Ramos (cell line): ENCODE results near the gene CORIN.
"Not testable (repeated sequence)": the region's sequence is repeated elsewhere in the genome, so short reads cannot be mapped to it uniquely, and the experiment has no call there.

Experiments used
- in situ Hi-C: fragments of 300-500 bp; cut with MboI; formaldehyde crosslinking; loops from one replicate; pipeline ENCODE4 v1.14.3; 2022; ENCODE audit warnings: low sequenced_read_pairs; ENCODE audit not compliant: unreplicated experiment

Gene CORIN

DNA sequence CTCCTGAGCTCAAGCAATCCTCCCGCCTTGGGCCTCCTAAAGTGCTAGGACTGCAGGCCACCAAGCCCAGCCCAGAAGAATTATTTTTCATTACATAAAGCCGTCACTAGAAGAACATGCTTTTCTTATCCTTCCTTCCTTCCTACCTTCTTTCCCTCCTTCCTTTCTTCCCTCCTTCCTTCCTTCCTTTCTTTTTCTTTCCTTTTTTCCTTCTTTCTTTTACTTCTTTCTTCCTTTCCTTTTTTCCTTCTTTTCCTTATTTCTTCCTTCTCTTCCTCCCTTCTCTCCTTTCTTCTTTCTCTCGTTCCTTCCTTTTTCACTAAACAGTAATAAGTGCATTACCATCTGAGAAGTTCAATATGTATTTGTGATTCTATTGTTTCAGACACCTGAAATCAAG lies 231.4 kb downstream of the CORIN start:
- in situ Hi-C loops, result no loop called here

DNA sequence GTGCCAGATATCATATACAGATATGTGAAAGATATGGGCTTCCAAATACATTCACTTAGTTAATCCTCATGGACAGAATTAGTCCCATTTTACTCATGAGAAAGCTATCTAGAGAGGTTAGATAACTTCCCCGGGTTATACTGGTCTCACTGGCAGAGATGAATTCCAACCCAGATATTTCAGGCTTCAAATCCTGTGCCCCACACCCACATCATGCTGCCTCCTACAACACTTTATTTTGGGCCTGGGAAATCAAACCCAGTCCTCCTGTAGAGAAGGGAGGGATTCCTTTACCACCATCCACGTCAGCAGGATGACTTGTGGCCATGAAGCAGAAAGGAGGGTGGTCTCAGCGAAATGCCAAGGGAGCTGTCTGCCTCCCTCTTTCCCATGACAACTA lies 239.0 kb downstream of the CORIN start:
- in situ Hi-C loops, result no loop called here

- in situ Hi-C loops, result no loop called here
These were observed 239.5 kb downstream of the CORIN start for GRCh38 chr4:47598320-47598719.

DNA sequence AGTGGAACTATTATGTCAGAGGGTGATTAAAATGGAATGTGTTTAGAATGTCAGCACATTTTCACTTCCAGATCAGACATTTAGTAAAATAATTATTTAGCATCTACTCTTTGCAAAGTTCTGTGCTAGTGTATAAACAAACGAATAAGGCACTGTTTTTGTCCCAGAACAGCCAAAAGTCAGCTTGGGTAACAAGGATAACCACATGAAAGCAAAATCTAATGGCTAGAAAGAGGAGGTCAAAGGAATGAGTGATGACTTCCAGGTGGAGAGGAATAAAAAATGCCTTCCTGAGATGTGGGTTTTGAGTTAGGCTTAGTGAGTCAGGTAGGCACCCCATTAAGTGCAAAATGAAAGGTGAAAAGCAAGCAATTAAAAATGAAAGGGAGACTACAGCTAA lies 240.2 kb downstream of the CORIN start:
- in situ Hi-C loops, result no loop called here

- in situ Hi-C loops, result no loop called here
These were observed 247.5 kb downstream of the CORIN start for GRCh38 chr4:47590325-47590724.

DNA sequence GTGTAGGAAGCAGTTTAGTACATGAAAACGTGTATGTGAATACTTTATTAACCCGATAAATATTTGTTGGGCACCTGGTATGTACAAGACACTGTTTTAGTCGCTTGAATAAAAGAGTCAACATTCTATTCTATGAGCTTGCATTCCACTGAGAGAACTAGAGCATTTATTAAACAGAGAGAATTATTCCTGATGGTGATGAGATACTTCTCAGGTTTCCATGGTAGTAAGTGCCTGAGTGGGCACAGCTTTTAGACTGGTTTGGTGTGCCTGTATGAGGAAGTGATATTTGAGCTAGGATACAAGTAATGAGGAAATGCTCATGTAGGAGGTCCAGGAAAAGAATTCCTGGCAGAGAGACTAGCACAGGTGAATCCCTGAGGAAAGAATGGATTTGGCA lies 258.6 kb downstream of the CORIN start:
- in situ Hi-C loops, result no loop called here

DNA sequence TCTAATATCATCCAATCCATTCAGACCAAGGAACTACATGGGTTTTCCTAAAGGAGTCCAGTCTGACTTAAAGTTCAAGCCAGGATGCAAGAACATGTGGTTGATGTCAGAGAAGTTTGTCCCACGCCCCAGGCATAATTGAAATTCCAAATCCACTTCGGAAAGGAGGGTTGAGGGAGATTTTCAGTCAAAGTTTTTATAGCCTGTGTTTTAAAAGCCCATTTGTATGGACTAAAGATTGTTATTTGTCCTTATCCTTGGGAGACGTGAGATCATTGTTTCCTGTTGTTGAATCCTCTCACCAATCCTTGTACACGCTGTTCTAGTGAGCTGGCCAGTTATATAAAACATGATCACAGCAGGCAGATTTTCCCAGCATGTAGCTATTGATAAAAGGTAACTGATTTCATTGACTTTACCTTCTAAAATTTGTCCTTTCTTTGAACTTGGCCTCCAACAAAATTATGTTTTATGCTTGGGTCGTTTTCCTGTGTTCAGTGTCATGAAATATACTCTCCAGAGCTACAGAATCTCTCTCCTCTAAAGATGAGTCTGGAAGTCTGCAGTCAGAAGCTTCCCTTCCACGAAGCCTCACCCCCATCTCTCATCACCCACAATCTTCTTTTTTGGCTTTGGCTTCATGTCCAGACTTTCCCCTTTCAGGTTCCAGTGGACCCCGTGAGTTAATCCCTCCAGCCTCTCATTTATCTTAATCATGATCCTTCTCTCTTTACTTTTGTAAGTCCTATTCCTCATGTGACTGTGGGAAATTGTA lies 259.9 kb downstream of the CORIN start:
- in situ Hi-C loops, result no loop called here

GRCh38 chr4:47572981-47573380 lies 264.9 kb downstream of the CORIN start:
- in situ Hi-C loops, result no loop called here

- in situ Hi-C loops, result no loop called here
These were observed 267.1 kb downstream of the CORIN start for GRCh38 chr4:47570816-47571215.

GRCh38 chr4:47567511-47567910 lies 270.4 kb downstream of the CORIN start:
- in situ Hi-C loops, result no loop called here

DNA sequence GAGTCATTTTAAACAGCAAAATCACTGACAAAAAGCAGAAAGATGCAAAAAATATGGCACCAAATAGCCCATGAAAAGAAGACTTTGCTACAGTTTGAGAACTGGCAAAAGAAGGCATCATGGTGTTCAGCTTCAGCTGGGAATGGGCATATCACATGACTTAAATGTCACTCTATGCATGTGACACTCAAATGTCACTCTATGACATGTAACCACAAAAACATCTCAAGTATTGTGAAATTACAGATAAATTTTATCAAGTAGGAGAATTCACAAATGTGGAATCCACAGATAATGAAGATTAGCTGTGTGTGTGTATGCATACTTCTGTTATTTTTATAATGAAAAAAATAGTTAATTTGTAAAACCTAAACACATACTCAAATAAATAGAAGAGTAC lies 270.9 kb downstream of the CORIN start:
- in situ Hi-C loops, result no loop called here

- in situ Hi-C loops, result no loop called here
These were observed 271.3 kb downstream of the CORIN start for GRCh38 chr4:47566566-47566965.

DNA sequence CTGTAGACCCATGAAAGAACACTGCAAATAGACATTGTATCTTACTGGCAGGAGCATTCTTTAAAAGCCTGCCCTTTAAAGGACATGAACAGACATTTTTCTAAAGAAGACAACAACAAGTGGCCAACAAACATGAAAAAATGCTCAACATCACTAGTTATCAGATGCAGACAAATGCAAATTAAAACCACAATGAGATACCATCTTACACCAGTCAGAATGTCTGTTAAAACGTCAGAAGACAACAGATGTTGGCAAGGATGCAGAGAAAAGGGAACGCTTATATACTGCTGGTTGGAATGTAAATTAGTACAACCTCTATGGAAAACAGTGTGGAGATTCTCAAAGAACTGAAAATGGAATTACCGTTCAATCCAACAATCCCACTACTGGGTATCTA lies 275.6 kb downstream of the CORIN start:
- in situ Hi-C loops, result no loop called here

GRCh38 chr4:47561331-47561730 lies 276.5 kb downstream of the CORIN start:
- in situ Hi-C loops, result no loop called here

- in situ Hi-C loops, result no loop called here
These were observed 277.2 kb downstream of the CORIN start for GRCh38 chr4:47560682-47561081.

GRCh38 chr4:47557255-47557654 lies 280.6 kb downstream of the CORIN start:
- in situ Hi-C loops, result no loop called here

DNA sequence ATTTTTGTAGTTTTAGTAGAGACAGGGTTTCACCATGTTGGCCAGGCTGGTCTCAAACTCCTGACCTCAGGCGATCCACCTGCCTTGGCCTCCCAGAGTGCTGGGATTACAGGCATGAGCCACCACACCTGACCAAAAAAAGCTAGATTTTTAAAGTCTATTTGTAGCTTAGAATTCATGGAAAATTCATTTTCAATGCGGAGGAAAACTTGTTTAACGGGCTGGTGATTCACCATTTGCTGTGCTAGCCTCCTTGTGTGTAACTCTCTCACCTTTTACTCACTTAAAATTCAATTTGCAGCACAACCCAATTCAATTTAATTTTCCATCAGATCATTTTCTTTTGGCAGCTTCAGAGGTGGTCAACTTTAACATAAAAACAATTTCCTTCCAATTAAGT lies 281.9 kb downstream of the CORIN start:
- in situ Hi-C loops, result not testable (repeated sequence)

- in situ Hi-C loops, result no loop called here
These were observed 284.3 kb downstream of the CORIN start for GRCh38 chr4:47553329-47554125.

- in situ Hi-C loops, result no loop called here
These were observed 286.2 kb downstream of the CORIN start for GRCh38 chr4:47551682-47552081.

DNA sequence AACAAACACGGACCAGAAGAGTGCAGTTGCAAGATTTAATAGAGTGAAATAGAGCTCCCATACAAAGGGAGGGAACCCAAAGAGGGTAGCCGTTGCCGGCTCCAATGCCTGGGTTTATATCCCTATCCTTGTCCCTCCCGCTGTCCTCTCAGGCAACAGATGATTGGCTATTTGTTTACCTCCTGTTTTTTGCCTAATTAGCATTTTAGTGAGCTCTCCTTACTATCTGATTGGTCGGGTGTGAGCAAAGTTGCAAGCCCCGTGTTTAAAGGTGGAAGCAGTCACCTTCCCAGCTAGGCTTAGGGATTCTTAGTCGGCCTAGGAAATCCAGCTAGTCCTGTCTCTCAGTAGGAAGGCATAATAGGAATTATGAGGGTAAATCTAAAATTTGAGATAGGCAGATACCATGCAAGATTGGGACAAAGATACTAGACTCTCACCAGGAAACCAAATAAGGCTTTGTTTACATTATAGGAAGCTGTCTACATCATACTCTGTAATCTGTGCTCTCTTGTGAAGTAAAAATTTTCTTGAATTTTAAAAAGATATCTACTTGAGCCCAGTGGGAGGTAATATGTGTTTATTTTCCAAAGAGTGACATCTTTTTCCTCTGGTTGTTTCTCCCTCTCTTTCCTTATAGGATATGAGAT lies 286.8 kb downstream of the CORIN start:
- in situ Hi-C loops, result no loop called here

DNA sequence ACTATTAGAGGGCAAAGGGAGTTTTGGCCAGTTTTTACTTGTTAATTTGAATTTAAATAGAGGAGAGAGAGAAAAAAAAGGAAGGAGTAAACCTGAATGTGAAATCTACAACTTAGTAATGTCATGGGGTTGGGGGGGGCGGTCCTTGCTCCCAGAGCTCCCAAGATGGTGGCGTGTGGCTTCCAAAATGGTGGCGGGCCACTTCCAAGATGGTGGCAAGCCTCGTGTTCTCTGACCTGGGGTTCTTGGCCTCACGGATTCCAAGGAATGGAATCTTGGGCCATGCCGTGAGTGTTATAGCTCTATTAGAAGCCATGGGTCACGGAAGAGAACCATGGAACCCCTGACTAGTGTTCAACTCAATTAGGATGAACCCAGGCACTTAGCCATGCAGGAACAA lies 287.5 kb downstream of the CORIN start:
- in situ Hi-C loops, result not testable (repeated sequence)
